LNCaP clone FGC (cell line): ENCODE measurements around the gene ERF.

Source experiments
- DNase-seq: peaks from one replicate; pipeline ENCODE4 v3.0.0-alpha.2; 2011; ENCODE audit warnings: low read depth
- H3K4me3 ChIP-seq: 2 replicates; pipeline ENCODE4 v1.5.1; 2011; ENCODE audit warnings: mild to moderate bottlenecking, low read depth, low read length, control low read depth
- CTCF ChIP-seq: IDR thresholded peaks from 2 replicates; pipeline ENCODE4 v1.5.1; 2012; ENCODE audit warnings: mild to moderate bottlenecking; ENCODE audit not compliant: control insufficient read depth, insufficient read depth; ENCODE audit errors: extremely low read depth

ERF gene

GRCh38 chr19:42232435-42232834, 22.5 kb downstream of the ERF start:
- no peak for DNase-seq
- TF ChIP-seq CTCF: no peak

GRCh38 chr19:42230571-42230970, 24.4 kb downstream of the ERF start:
- no peak overlapping the region for H3K4me3 ChIP-seq
- no peak for DNase-seq
- TF ChIP-seq CTCF: no peak

More at GRCh38 chr19:42232435-42232834, 22.5 kb downstream of the ERF start:
- H3K4me3 ChIP-seq: no peak overlapping the region

GRCh38 chr19:42229855-42230351, 25.0 kb downstream of the ERF start:
- DNase-seq: no peak
- no peak for TF ChIP-seq CTCF
- H3K4me3 ChIP-seq: no peak overlapping the region

- H3K4me3 ChIP-seq: no peak overlapping the region
- DNase-seq: no peak
- no peak for TF ChIP-seq CTCF
Measured at GRCh38 chr19:42229301-42229854, 25.6 kb downstream of the ERF start.

- no peak for TF ChIP-seq CTCF
- no peak for DNase-seq
- no peak overlapping the region for H3K4me3 ChIP-seq
Measured at GRCh38 chr19:42228641-42229040, 26.3 kb downstream of the ERF start.

- H3K4me3 ChIP-seq: no peak overlapping the region
- DNase-seq: no peak
- TF ChIP-seq CTCF: no peak
Measured at GRCh38 chr19:42226886-42227285, 28.0 kb downstream of the ERF start.

- no peak overlapping the region for H3K4me3 ChIP-seq
- DNase-seq: no peak
- no peak for TF ChIP-seq CTCF
Measured at GRCh38 chr19:42225718-42226292, 29.1 kb downstream of the ERF start.
